Astrocyte (in vitro differentiated cells and primary cell): ENCODE results near the gene HDAC3.

Experiments used
- CTCF ChIP-seq: IDR thresholded peaks from 2 replicates; pipeline ENCODE4 v1.5.1; 2011; ENCODE audit warnings: low read depth, mild to moderate bottlenecking, inconsistent platforms, low read length, moderate library complexity; ENCODE audit not compliant: insufficient read depth
- EZH2 ChIP-seq: IDR thresholded peaks from 2 replicates; pipeline ENCODE4 v1.6.1; 2012; ENCODE audit warnings: mild to moderate bottlenecking, low read length, inconsistent platforms; ENCODE audit not compliant: insufficient read depth

GRCh38 chr5:141649972-141650371 is 13.3 kb upstream of the HDAC3 start:
- TF ChIP-seq CTCF: no peak
- no peak for TF ChIP-seq EZH2
